Prostate gland (tissue), 2 donors: ENCODE data around the gene WDR62. TPM values are rescaled to one million over a fixed set of nuclear protein-coding genes. Genes with fewer than 3 reads are reported as not detected.

ENCODE experiments used
- DNase-seq: peaks from one replicate; pipeline ENCODE4 v3.0.0-alpha.2; 2019; ENCODE audit warnings: low spot score
- H3K27ac ChIP-seq, 2 donors: fragments of 200-600 bp; sonication (generic); 2 replicates each; pipeline ENCODE4 v1.5.1; 2017 to 2019
- H3K27me3 ChIP-seq: fragments of 200-600 bp; sonication (generic); replicated peaks from 2 replicates; pipeline ENCODE4 v1.5.1; 2019; ENCODE audit not compliant: insufficient read depth
- H3K36me3 ChIP-seq, 2 donors: fragments of 200-600 bp; sonication (generic); 1 replicate in 1 of 2; 2 replicates in 1 of 2; pipeline versions ENCODE4 v1.5.1 to v1.8.1; 2017 to 2019
- H3K4me1 ChIP-seq: fragments of 200-600 bp; sonication (generic); replicated peaks from 2 replicates; pipeline ENCODE4 v1.5.1; 2019
- H3K4me3 ChIP-seq, 2 donors: fragments of 200-600 bp; sonication (generic); 2 replicates each; pipeline ENCODE4 v1.5.1; 2017 to 2019
- H3K9me3 ChIP-seq: fragments of 200-600 bp; sonication (generic); 2 replicates; pipeline ENCODE4 v1.5.1; 2017
- CTCF ChIP-seq, 4 experiments: fragments of 200-600 bp in 2 of 4; fragments of 450-650 bp in 2 of 4; sonication (generic) in 2 of 4; IDR thresholded peaks; 1 replicate in 3 of 4; 2 replicates in 1 of 4; pipeline ENCODE4 v1.5.1; 2016 to 2019; ENCODE audit warnings: antibody characterized with exemption in 4 of 4, mild to moderate bottlenecking in 2 of 4, moderate library complexity in 2 of 4
- POLR2A ChIP-seq: fragments of 450-650 bp; IDR thresholded peaks from one replicate; pipeline ENCODE4 v1.6.1; 2016; ENCODE audit warnings: antibody characterized with exemption, mild to moderate bottlenecking
- POLR2AphosphoS5 ChIP-seq: sonication (generic); formaldehyde crosslinking; IDR thresholded peaks from one replicate; pipeline ENCODE4 v1.6.1; 2017; ENCODE audit warnings: antibody characterized with exemption
- WGBS: methylation state at CpG from one replicate; pipeline ENCODE4 v1.1.5; 2018; 5-methylcytosine and 5-hydroxymethylcytosine counted together
- intact Hi-C: fragments of 100-400 bp; cut with DNase I; formaldehyde crosslinking; loops from one replicate; pipeline ENCODE4 v1.14.2; 2022
- total RNA-seq, 2 donors: library from RNA; depleted of rRNA; stranded (reverse); fragments of >200 nt; gene quantifications; one replicate each; pipeline ENCODE4 v1.1.0, GENCODE V29; 2016

WDR62 gene
- total RNA-seq, 2 donors from 2014 or later, result 0.64 to 28.6 TPM

GRCh38 chr19:36086326-36086725 lies 31.6 kb downstream of the WDR62 start:
- Histone ChIP-seq H3K4me3 (no peak overlapping the region), H3K27ac (no peak overlapping the region), H3K4me1 (no peaks in the 10 kb centered on the region), H3K27me3 (no peaks in the 10 kb centered on the region), H3K36me3 (no peaks in the 10 kb centered on the region), H3K9me3 (no peaks in the 10 kb centered on the region)
- no peak for TF ChIP-seq POLR2A
- TF ChIP-seq POLR2AphosphoS5, result no peak
- TF ChIP-seq CTCF (IDR thresholded peaks at IDR 0.05), result no peak
- intact Hi-C loops, result no loop called here
- no peak for DNase-seq
- 98% methylated on average over 9 of the region's 9 CpGs for WGBS

- 100% methylated on average over 5 of the region's 5 CpGs for WGBS
- no peaks in the 10 kb centered on the region for H3K36me3 ChIP-seq
- DNase-seq, result no peak
- intact Hi-C loops, result no loop called here
- no peaks in the 10 kb centered on the region for H3K9me3 ChIP-seq
- H3K27me3 ChIP-seq, result no peaks in the 10 kb centered on the region
- H3K4me1 ChIP-seq, result no peaks in the 10 kb centered on the region
- TF ChIP-seq POLR2AphosphoS5 (no peak), CTCF (IDR thresholded peaks at IDR 0.05) (no peak), POLR2A (no peak)
- no peak overlapping the region for H3K27ac ChIP-seq
- H3K4me3 ChIP-seq, result no peak overlapping the region
These were observed 35.1 kb downstream of the WDR62 start for GRCh38 chr19:36089847-36090246.

GRCh38 chr19:36090910-36091695 lies 36.4 kb downstream of the WDR62 start:
- no peak for TF ChIP-seq POLR2AphosphoS5
- no peak for TF ChIP-seq POLR2A
- TF ChIP-seq CTCF (IDR thresholded peaks at IDR 0.05), result no peak
- Histone ChIP-seq H3K27ac (no peak overlapping the region), H3K4me1 (no peaks in the 10 kb centered on the region), H3K27me3 (no peaks in the 10 kb centered on the region), H3K9me3 (no peaks in the 10 kb centered on the region), H3K4me3 (no peak overlapping the region), H3K36me3 (no peaks in the 10 kb centered on the region)
- intact Hi-C loops, result no loop called here
- DNase-seq, result no peak
- 79% methylated on average over 13 of the region's 13 CpGs for WGBS

- no peaks in the 10 kb centered on the region for H3K9me3 ChIP-seq
- H3K4me3 ChIP-seq, result no peak overlapping the region
- no peaks in the 10 kb centered on the region for H3K27me3 ChIP-seq
- intact Hi-C loops, result no loop called here
- H3K4me1 ChIP-seq, result no peaks in the 10 kb centered on the region
- DNase-seq, result no peak
- H3K36me3 ChIP-seq, result no peaks in the 10 kb centered on the region
- H3K27ac ChIP-seq, result no peak overlapping the region
- 93% methylated on average over 7 of the region's 7 CpGs for whole genome bisulfite sequencing
- TF ChIP-seq CTCF (IDR thresholded peaks at IDR 0.05) (no peak), POLR2A (no peak), POLR2AphosphoS5 (no peak)
These were observed 37.9 kb downstream of the WDR62 start for GRCh38 chr19:36092566-36092965.

- Histone ChIP-seq H3K4me3 (no peak overlapping the region), H3K27ac (no peak overlapping the region), H3K9me3 (no peaks in the 10 kb centered on the region), H3K27me3 (no peaks in the 10 kb centered on the region), H3K4me1 (no peaks in the 10 kb centered on the region), H3K36me3 (no peaks in the 10 kb centered on the region)
- no peak for DNase-seq
- intact Hi-C loops, result no loop called here
- 87% methylated on average over 5 of the region's 5 CpGs for whole genome bisulfite sequencing
- TF ChIP-seq POLR2A, result no peak
- no peak for TF ChIP-seq POLR2AphosphoS5
- no peak for TF ChIP-seq CTCF (IDR thresholded peaks at IDR 0.05)
These were observed 38.5 kb downstream of the WDR62 start for GRCh38 chr19:36093146-36093662.
